ENCODE data around the gene SLC16A4. TPM values are rescaled to one million over a fixed set of nuclear protein-coding genes. Genes with fewer than 3 reads are reported as not detected.

SLC16A4 gene
- total RNA-seq, 1 donor = 241 TPM

- no peak overlapping the region for H3K4me3 ChIP-seq (ENCODE audit: low read depth, low read length)
- peak; percentile 46 for DNase-seq (ENCODE audit: low read depth)
- TF ChIP-seq, protein P1, sequence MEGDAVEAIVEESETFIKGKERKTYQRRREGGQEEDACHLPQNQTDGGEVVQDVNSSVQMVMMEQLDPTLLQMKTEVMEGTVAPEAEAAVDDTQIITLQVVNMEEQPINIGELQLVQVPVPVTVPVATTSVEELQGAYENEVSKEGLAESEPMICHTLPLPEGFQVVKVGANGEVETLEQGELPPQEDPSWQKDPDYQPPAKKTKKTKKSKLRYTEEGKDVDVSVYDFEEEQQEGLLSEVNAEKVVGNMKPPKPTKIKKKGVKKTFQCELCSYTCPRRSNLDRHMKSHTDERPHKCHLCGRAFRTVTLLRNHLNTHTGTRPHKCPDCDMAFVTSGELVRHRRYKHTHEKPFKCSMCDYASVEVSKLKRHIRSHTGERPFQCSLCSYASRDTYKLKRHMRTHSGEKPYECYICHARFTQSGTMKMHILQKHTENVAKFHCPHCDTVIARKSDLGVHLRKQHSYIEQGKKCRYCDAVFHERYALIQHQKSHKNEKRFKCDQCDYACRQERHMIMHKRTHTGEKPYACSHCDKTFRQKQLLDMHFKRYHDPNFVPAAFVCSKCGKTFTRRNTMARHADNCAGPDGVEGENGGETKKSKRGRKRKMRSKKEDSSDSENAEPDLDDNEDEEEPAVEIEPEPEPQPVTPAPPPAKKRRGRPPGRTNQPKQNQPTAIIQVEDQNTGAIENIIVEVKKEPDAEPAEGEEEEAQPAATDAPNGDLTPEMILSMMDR (IDR thresholded peaks at IDR 0.05; ENCODE audit: insufficient read depth, low read depth, low read length) = no peak
Measured at GRCh38 chr1:110383251-110383990, 7.4 kb downstream of the SLC16A4 start.

DNA sequence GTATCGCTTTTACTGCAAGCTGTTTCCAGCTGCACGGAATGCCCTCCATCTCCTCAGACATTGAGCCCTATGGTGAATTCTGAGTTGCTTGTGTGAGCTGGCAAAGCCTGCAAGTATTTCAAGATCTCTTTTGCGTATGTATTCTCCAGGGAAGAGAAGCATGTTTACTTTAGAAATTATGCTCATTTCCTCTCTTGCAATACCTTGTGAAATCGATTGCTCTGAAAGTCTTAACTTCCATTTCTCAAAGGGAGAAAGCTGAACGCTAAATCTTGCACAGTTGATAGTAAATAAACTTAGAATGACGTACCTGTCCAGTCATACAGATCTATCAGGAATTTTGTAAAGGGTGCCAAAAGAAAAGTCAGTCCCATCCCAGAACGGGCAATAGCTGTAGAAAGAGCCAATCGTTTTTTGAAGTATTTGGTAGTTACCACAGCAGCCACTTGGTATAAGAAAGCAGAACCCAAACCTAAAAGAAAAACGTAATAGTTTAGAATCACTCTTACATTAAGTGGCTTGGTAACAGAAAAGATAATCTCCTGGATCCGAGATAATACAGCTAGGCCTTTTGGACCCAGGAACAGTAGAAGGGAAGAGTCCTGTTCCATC lies 10.0 kb downstream of the SLC16A4 start:
- peak; percentile 97 for DNase-seq (ENCODE audit: low read depth)
- TF ChIP-seq, protein P1 (IDR thresholded peaks at IDR 0.05; ENCODE audit: insufficient read depth, low read depth, low read length) = no peak
- H3K4me3 ChIP-seq (ENCODE audit: low read depth, low read length) = no peak overlapping the region

- H3K4me3 ChIP-seq (ENCODE audit: low read depth, low read length) = no peak overlapping the region
- TF ChIP-seq, protein P1 (IDR thresholded peaks at IDR 0.05; ENCODE audit: insufficient read depth, low read depth, low read length) = no peak
- DNase-seq (ENCODE audit: low read depth) = no peak
Measured at GRCh38 chr1:110375490-110375889, 15.3 kb downstream of the SLC16A4 start.

DNA sequence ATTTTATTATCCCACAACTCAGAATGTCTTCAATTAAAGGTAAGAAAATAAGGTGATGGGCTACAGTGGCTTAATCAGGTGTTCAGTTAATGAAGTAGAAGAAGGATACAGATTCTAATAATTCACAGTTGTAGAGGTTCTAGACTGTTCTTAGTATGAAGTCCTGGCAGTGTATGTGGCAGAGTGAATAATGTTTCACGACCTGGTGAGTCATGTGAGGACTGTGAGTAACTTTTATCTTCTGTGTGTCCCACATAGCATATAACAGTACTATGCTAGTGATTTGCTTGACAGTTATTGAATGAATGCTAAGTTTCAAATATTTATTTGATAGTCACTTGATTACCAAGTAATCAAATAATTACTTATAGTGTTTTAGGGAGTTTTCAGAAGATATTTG lies 20.0 kb downstream of the SLC16A4 start:
- DNase-seq (ENCODE audit: low read depth) = peak; percentile 66
- no peak overlapping the region for H3K4me3 ChIP-seq (ENCODE audit: low read depth, low read length)
- TF ChIP-seq, protein P1 (IDR thresholded peaks at IDR 0.05; ENCODE audit: insufficient read depth, low read depth, low read length) = no peak

DNA sequence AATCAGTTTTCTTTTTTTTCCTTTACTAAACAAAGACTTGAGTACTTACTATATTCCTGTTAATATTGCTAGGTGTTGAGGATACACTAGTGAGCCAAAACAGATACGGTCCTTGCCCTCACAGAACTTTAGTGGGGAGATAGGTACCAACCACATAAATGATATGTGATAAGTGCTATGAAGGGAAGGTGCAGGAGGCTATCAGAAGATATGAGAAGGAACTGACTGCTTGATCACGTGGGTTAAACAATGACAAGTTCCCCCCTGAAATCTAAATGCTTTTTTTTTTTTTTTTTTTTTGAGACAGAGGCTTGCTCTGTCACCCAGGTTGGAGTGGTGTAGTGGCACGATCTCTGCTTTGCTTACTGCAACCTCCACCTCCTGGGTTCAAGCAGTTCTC lies 26.6 kb downstream of the SLC16A4 start:
- TF ChIP-seq, protein P1 (IDR thresholded peaks at IDR 0.05; ENCODE audit: insufficient read depth, low read depth, low read length) = no peak
- DNase-seq (ENCODE audit: low read depth) = no peak
- no peak overlapping the region for H3K4me3 ChIP-seq (ENCODE audit: low read depth, low read length)

DNA sequence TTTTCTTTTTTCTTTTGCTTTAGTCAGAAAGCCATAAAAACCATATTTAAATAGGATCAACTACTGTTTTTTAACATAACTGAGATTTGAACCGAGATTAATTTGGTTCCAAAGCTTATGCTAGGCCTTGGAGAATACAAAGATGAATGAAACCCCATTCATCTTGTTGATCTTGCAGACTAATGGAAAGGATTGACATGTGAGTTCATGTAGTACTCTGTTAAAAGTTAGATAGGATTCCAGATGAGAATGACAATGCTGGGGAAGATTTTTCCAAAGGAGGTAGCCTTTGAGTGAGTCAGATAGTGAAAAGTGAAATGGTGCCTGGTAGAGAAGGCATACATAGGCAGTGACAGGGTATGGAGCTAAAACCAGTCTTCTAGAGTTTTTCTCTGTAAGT lies 29.0 kb downstream of the SLC16A4 start:
- TF ChIP-seq, protein P1 (IDR thresholded peaks at IDR 0.05; ENCODE audit: insufficient read depth, low read depth, low read length) = no peak
- no peak overlapping the region for H3K4me3 ChIP-seq (ENCODE audit: low read depth, low read length)
- no peak for DNase-seq (ENCODE audit: low read depth)

Measured in fibroblast of villous mesenchyme (primary cell).